HepG2 (cell line): ENCODE results near the gene ANKRD17. TPM values are rescaled to one million over a fixed set of nuclear protein-coding genes. Genes with fewer than 3 reads are reported as not detected.

ENCODE experiments used
- ATAC-seq: fragments of 200-7000 bp; cut with Tn5 transposase; 3 replicates; pipeline ENCODE4 v1.9.1; 2020; ENCODE audit warnings: mild to moderate bottlenecking, moderate library complexity
- BruUV-seq: library from RNA; stranded (reverse); fragments of 400-500 nt; replicated peaks from 2 replicates; lab custom pipeline; 2021; lab: Mats Ljungman, UMichigan
- CTCF ChIA-PET: fragments of 300-600 bp; formaldehyde crosslinking; extraction: SDS; loops from one replicate; lab custom pipeline; 2021; ENCODE audit warnings: low total read pairs, inconsistent platforms, low intra/inter-chr PET ratio; lab: Yijun Ruan, JAX
- POLR2A ChIA-PET: fragments of 350-600 bp; sonication (Branson Sonifier 250); formaldehyde crosslinking; loops from one replicate; lab custom pipeline; 2020; ENCODE audit warnings: antibody characterized with exemption, inconsistent platforms; lab: Yijun Ruan, JAX
- DNase-seq: peaks from one replicate; pipeline ENCODE4 v3.0.0-alpha.2; 2015; ENCODE audit warnings: low spot score
- FAIRE-seq: peaks from 3 replicates; lab custom pipeline; 2011; peaks lifted over from hg19 to GRCh38; lab: Jason Lieb, UNC
- H2AFZ ChIP-seq: one replicate; pipeline ENCODE4 v1.6.1; 2011; ENCODE audit warnings: low read length, inconsistent platforms
- H3K27ac ChIP-seq: fragments of 300-600 bp; 3 replicates; pipeline ENCODE4 v1.8.0; 2011; ENCODE audit warnings: mixed run types, mild to moderate bottlenecking, mixed read lengths, low read length, inconsistent platforms; ENCODE audit not compliant: insufficient read depth; ENCODE audit errors: extremely low read length
- H3K27me3 ChIP-seq, 2 experiments: fragments of 200-600 bp in 1 of 2; 2 replicates in 1 of 2; 3 replicates in 1 of 2; pipeline versions ENCODE4 v1.6.0 to v1.8.0; 2011; ENCODE audit warnings: low read length in 2 of 2, mild to moderate bottlenecking in 2 of 2, moderate library complexity in 2 of 2, inconsistent platforms in 1 of 2; ENCODE audit not compliant: insufficient read depth in 2 of 2, control insufficient read depth in 1 of 2
- H3K36me3 ChIP-seq, 2 experiments: fragments of 200-600 bp in 1 of 2; replicated peaks in 1 of 2; 2 replicates in 1 of 2; 3 replicates in 1 of 2; pipeline versions ENCODE4 v1.5.1 to v1.8.0; 2011; ENCODE audit warnings: low read length in 2 of 2, inconsistent platforms in 1 of 2; ENCODE audit not compliant: insufficient read depth in 2 of 2, control insufficient read depth in 1 of 2
- H3K4me1 ChIP-seq: 2 replicates; pipeline ENCODE4 v1.5.1; 2012; ENCODE audit warnings: low read length, inconsistent platforms; ENCODE audit not compliant: insufficient read depth
- H3K4me2 ChIP-seq: 2 replicates; pipeline ENCODE4 v1.6.0; 2011; ENCODE audit warnings: low read depth, low read length, inconsistent platforms
- H3K4me3 ChIP-seq, 3 experiments: fragments of 200-600 bp in 1 of 3; sonication (generic), shearing (Covaris generic) in 1 of 3; replicated peaks in 1 of 3; 2 replicates each; pipeline ENCODE4 v1.5.1; 2011 to 2016; ENCODE audit warnings: low read length in 3 of 3, inconsistent platforms in 2 of 3, low read depth in 2 of 3, mild to moderate bottlenecking in 2 of 3, control low read depth in 1 of 3, mixed read lengths in 1 of 3; ENCODE audit not compliant: insufficient read depth in 1 of 3
- H3K79me2 ChIP-seq: one replicate; pipeline ENCODE4 v1.6.1; 2011; ENCODE audit warnings: low read length, inconsistent platforms; ENCODE audit not compliant: insufficient read depth
- H3K9ac ChIP-seq: 2 replicates; pipeline ENCODE4 v1.6.0; 2011; ENCODE audit warnings: mild to moderate bottlenecking, low read depth, low read length, inconsistent platforms; ENCODE audit not compliant: insufficient read depth
- H3K9me3 ChIP-seq: 2 replicates; pipeline ENCODE4 v1.5.1; 2012; ENCODE audit warnings: mild to moderate bottlenecking, low read length
- H4K20me1 ChIP-seq: 2 replicates; pipeline ENCODE4 v1.6.0; 2011; ENCODE audit warnings: inconsistent platforms, mild to moderate bottlenecking, low read length, moderate library complexity; ENCODE audit not compliant: insufficient read depth
- CREB1 ChIP-seq, 2 experiments: fragments of 450-650 bp in 1 of 2; IDR thresholded peaks; 2 replicates each; pipeline ENCODE4 v1.6.1; 2016 to 2017; ENCODE audit warnings: control low read depth in 1 of 2, mild to moderate bottlenecking in 1 of 2, missing compliant biosample characterization in 1 of 2, missing genetic modification characterization in 1 of 2
- FOXJ3 ChIP-seq: sonication (generic); formaldehyde crosslinking; IDR thresholded peaks from 2 replicates; pipeline ENCODE4 v1.4.0; 2020; ENCODE audit warnings: missing genetic modification reagents, mild to moderate bottlenecking, borderline replicate concordance
- HMGXB3 ChIP-seq: sonication (generic); formaldehyde crosslinking; IDR thresholded peaks from 2 replicates; pipeline ENCODE4 v1.4.0; 2020; ENCODE audit warnings: missing genetic modification reagents, borderline replicate concordance
- ONECUT2 ChIP-seq: sonication (generic); formaldehyde crosslinking; IDR thresholded peaks from 2 replicates; pipeline ENCODE4 v1.4.0; 2020; ENCODE audit warnings: missing genetic modification reagents
- POGZ ChIP-seq: sonication (generic); formaldehyde crosslinking; IDR thresholded peaks from 2 replicates; pipeline ENCODE4 v1.4.0; 2020; ENCODE audit warnings: mild to moderate bottlenecking, missing genetic modification reagents
- RORA ChIP-seq: sonication (generic); formaldehyde crosslinking; IDR thresholded peaks from 2 replicates; pipeline ENCODE4 v1.5.0; 2020; ENCODE audit warnings: mild to moderate bottlenecking, missing genetic modification reagents, moderate library complexity
- TFDP1 ChIP-seq: IDR thresholded peaks from 2 replicates; pipeline ENCODE4 v1.6.1; 2016; ENCODE audit warnings: missing compliant biosample characterization, missing genetic modification reagents, borderline replicate concordance
- ZNF432 ChIP-seq: sonication (generic); formaldehyde crosslinking; IDR thresholded peaks from 2 replicates; pipeline ENCODE4 v1.5.0; 2020; ENCODE audit warnings: missing genetic modification reagents, mild to moderate bottlenecking, borderline replicate concordance
- ZNF747 ChIP-seq: sonication (generic); formaldehyde crosslinking; IDR thresholded peaks from 2 replicates; pipeline ENCODE4 v1.8.1; 2023; ENCODE audit warnings: missing genetic modification reagents, mild to moderate bottlenecking, borderline replicate concordance
- ZNF770 ChIP-seq: sonication (generic); formaldehyde crosslinking; IDR thresholded peaks from 2 replicates; pipeline ENCODE4 v1.5.0; 2020; ENCODE audit warnings: mild to moderate bottlenecking, missing genetic modification reagents
- ZSCAN5A ChIP-seq: sonication (generic); formaldehyde crosslinking; IDR thresholded peaks from 2 replicates; pipeline ENCODE4 v1.8.0; 2022; ENCODE audit warnings: mild to moderate bottlenecking, missing genetic modification reagents, borderline replicate concordance
- WGBS: methylation state at CpG from one replicate; pipeline ENCODE4 v1.1.6; 2017; ENCODE audit warnings: low lambda C conversion rate; 5-methylcytosine and 5-hydroxymethylcytosine counted together
- in situ Hi-C: cut with HindIII; loops from 2 replicates; pipeline ENCODE4 v1.10.0; 2017; ENCODE audit warnings: low pct_unique_long_range_greater_than_20kb; ENCODE audit not compliant: extremely low pct_ligation_motif_present
- intact Hi-C: fragments of 100-400 bp; cut with micrococcal nuclease; formaldehyde crosslinking; loops from one replicate; pipeline ENCODE4 v1.10.0; 2022; ENCODE audit not compliant: unreplicated experiment
- polyA plus RNA-seq, 8 experiments: library from polyadenylated mRNA; depleted of rRNA in 3 of 8; stranded (reverse) in 7 of 8; unstranded in 1 of 8; fragments of >200 nt; fragmentation: Illumina TruSeq in 4 of 8; extraction: Trizol in 4 of 8; gene quantifications; 2 replicates each; pipeline versions ENCODE4 v1.2.1 to v1.2.3, GENCODE V29; 2011 to 2016; ENCODE audit warnings: low read depth in 4 of 8, missing spikeins in 1 of 8, mixed read lengths in 1 of 8; ENCODE audit not compliant: insufficient read depth in 1 of 8
- total RNA-seq, 5 experiments: library from RNA; depleted of rRNA; stranded (reverse); fragments of >200 nt; fragmentation: Illumina TruSeq; extraction: Trizol; gene quantifications; 2 replicates each; pipeline ENCODE4 v1.2.3, GENCODE V29; 2016; ENCODE audit warnings: low read depth in 1 of 5

Gene ANKRD17
- total and polyA plus RNA-seq, 2 of the 13 experiments (the other 11 are each of a cell fraction or from before 2014, with no cell fraction given), result 55.7 to 61.1 TPM

- in situ Hi-C loops, result no loop called here
- 4% methylated on average over 8 of the region's 8 CpGs for WGBS
- DNase-seq, result peak; percentile 93
- ATAC-seq, result peak; percentile 90
- H3K27me3 ChIP-seq, result no peaks in the 10 kb centered on the region
- peak overlapping the region; percentile 67 for H3K4me2 ChIP-seq
- CTCF ChIA-PET, result no interaction called here
- no peaks in the 10 kb centered on the region for H3K9me3 ChIP-seq
- H2AFZ ChIP-seq, result no peak overlapping the region
- peak; percentile 91 for FAIRE-seq
- peaks cover 31% of the 10 kb centered on the region for H3K4me1 ChIP-seq
- peaks cover 32% of the 10 kb centered on the region for H3K79me2 ChIP-seq
- peak overlapping the region; percentile 63 for H3K9ac ChIP-seq
- intact Hi-C loops, result no loop called here
- POLR2A ChIA-PET, result interaction anchor here (1.0 to 1.2 kb wide), 4 partner anchors 13 to 154 kb away, joined by 3 to 13 read pairs (median 4); partner anchors contain the start of gene ANKRD17
- BruUV-seq, result TSS peak; percentile 42
- H4K20me1 ChIP-seq, result no peaks in the 10 kb centered on the region
- H3K36me3 ChIP-seq, result peaks cover 6 to 46% of the 10 kb centered on the region in 2 experiments; a peak in 4 of 5 replicates
- peak overlapping the region; percentile 83 for H3K27ac ChIP-seq
- H3K4me3 ChIP-seq, result peak overlapping the region; percentile 30 to 62 (median 59)
- TF ChIP-seq ZNF747 (CRISPR knock-in tag) (no peak), HMGXB3 (peak; percentile 62; the same call in 1 of the 2 replicates), CREB1 (IDR thresholded peaks at IDR 0.05) (no peak), CREB1 (CRISPR knock-in tag; IDR thresholded peaks at IDR 0.05) (peak; percentile 34; the same call in 1 of the 2 replicates), FOXJ3 (CRISPR knock-in tag) (peak; percentile 56; the same call in 1 of the 2 replicates), ZNF432 (CRISPR knock-in tag) (no peak), TFDP1 (CRISPR knock-in tag) (peak; percentile 85; the same call in 1 of the 2 replicates), ONECUT2 (CRISPR knock-in tag) (0 out of 2 replicates have a peak, but pooled peaks have one; percentile 6), POGZ (CRISPR knock-in tag) (peak; percentile 86), RORA (CRISPR knock-in tag) (no peak), ZSCAN5A (CRISPR knock-in tag) (no peak; the same call in 1 of the 2 replicates), ZNF770 (no peak)
These were observed 154.6 kb downstream of the ANKRD17 start for GRCh38 chr4:73103799-73104503.
